Measurements from ENCODE around the gene TMEM232. TPM values are rescaled to one million over a fixed set of nuclear protein-coding genes. Genes with fewer than 3 reads are reported as not detected.
"Not testable (repeated sequence)": the region's sequence is repeated elsewhere in the genome, so short reads cannot be mapped to it uniquely, and the experiment has no call there.

TMEM232 gene
- total RNA-seq, 4 donors from 2014 or later = 3.8 to 13.1 (median 4.1) TPM; not detected in 1

DNA sequence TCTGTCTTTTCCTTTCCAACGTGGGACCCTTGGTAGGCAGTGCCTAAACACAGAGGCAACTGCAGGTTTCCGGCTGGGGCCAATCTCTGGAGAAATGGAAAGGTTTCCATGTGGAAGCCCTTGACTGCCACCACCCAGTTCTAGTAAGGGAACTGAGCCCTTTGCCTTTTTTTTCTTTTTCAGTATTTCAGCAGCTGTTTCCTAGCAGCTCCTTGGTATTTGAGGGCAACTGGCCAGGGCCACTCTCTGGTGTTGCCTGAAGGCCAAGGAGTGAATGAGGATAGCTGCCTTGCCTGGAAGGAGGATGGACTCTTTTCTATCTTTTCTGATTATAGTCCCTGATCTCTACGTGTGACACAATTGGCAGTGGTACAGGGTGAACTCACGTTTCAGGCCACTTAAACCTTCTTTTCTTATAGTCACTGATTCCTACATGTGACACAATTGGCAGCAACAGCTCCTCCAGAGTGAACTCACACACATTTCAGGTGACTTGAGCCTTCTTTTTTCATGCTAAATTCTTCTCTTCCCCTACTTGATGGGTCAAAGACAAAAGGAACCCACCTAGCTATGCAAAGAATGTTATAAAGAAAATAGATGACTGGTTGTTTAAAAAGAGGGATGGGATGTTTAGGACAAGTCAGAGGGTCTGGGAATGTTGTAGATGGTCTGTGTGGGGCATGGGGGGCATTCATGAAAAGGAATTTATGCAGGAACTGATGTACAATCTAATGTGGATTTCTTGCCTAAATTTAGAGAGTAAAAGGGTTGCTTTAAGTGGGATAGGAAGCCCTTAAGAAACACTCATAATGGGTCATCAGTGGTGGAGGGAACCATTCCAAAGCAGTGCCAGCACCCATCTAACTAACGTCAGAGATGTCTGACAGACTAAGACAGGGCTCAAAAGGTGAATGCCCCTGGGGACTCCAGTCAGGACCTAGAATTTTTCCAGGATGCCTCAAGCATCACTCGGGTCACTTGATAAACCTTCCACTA is 190.1 kb downstream of the TMEM232 start:
- TF ChIP-seq POLR2A (IDR thresholded peaks at IDR 0.05) = no peak
- TF ChIP-seq POLR2AphosphoS5 (IDR thresholded peaks at IDR 0.05) = no peak
- TF ChIP-seq, protein P1, sequence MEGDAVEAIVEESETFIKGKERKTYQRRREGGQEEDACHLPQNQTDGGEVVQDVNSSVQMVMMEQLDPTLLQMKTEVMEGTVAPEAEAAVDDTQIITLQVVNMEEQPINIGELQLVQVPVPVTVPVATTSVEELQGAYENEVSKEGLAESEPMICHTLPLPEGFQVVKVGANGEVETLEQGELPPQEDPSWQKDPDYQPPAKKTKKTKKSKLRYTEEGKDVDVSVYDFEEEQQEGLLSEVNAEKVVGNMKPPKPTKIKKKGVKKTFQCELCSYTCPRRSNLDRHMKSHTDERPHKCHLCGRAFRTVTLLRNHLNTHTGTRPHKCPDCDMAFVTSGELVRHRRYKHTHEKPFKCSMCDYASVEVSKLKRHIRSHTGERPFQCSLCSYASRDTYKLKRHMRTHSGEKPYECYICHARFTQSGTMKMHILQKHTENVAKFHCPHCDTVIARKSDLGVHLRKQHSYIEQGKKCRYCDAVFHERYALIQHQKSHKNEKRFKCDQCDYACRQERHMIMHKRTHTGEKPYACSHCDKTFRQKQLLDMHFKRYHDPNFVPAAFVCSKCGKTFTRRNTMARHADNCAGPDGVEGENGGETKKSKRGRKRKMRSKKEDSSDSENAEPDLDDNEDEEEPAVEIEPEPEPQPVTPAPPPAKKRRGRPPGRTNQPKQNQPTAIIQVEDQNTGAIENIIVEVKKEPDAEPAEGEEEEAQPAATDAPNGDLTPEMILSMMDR (IDR thresholded peaks at IDR 0.05) = no peak
- no peak for TF ChIP-seq EP300 (IDR thresholded peaks at IDR 0.05; ENCODE audit: low read depth)
- H3K36me3 ChIP-seq = no peaks in the 10 kb centered on the region
- in situ Hi-C loops (cut with MboI; ENCODE audit: low pct_ligation_motif_present in 1 of 4, low pct_unique_long_range_greater_than_20kb in 1 of 4, low sequenced_read_pairs in 3 of 4) = no loop called here
- no peak overlapping the region for H3K27ac ChIP-seq
- no peaks in the 10 kb centered on the region for H3K9me3 ChIP-seq
- 58 to 59% methylated on average over 4 to 6 of the region's 6 CpGs for WGBS, 2 donors (ENCODE audit: low coverage in 1 of 2)
- H3K4me3 ChIP-seq = no peak overlapping the region
- intact Hi-C loops (cut with DNase I; ENCODE audit: low total_unique reads) = no loop called here
- H3K27me3 ChIP-seq = no peaks in the 10 kb centered on the region
- DNase-seq = no peak
- H3K4me1 ChIP-seq = no peaks in the 10 kb centered on the region

GRCh38 chr5:110535146-110535545 is 191.3 kb downstream of the TMEM232 start:
- intact Hi-C loops (cut with DNase I; ENCODE audit: low total_unique reads); H3K4me1 ChIP-seq; DNase-seq; H3K27ac ChIP-seq; H3K4me3 ChIP-seq; H3K9me3 ChIP-seq; H3K27me3 ChIP-seq; H3K36me3 ChIP-seq; in situ Hi-C loops (cut with MboI; ENCODE audit: low pct_ligation_motif_present in 1 of 4, low pct_unique_long_range_greater_than_20kb in 1 of 4, low sequenced_read_pairs in 3 of 4): not testable (repeated sequence)
- 83 to 89% methylated on average over 6 to 7 of the region's 7 CpGs for WGBS, 2 donors (ENCODE audit: low coverage in 1 of 2)

DNA sequence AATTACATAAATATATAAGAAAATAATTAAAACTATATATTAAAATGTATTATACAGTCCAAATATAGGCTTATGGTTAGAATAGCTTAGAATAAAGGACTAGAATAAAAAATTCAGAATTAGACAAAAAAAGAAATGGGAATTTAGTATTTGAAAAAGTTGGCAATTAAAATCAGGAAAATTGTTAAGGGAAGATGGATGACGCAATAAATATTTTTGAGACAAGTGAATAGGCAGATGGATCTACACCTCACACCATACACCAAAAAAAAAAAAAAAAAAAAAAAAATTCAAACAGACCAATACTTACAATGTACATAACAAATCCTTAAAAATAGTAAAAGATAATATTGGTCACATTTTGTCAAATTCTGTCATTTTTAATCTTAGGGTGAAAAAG is 200.7 kb downstream of the TMEM232 start:
- Histone ChIP-seq H3K4me3 (no peak overlapping the region), H3K36me3 (no peaks in the 10 kb centered on the region), H3K9me3 (no peaks in the 10 kb centered on the region), H3K27me3 (no peaks in the 10 kb centered on the region), H3K27ac (no peak overlapping the region), H3K4me1 (no peaks in the 10 kb centered on the region)
- 97 to 100% methylated on average over 1 of the region's 1 CpG for WGBS, 2 donors (ENCODE audit: low coverage in 1 of 2)
- no peak for DNase-seq
- in situ Hi-C loops (cut with MboI; ENCODE audit: low pct_ligation_motif_present in 1 of 4, low pct_unique_long_range_greater_than_20kb in 1 of 4, low sequenced_read_pairs in 3 of 4) (no loop called here), intact Hi-C loops (cut with DNase I; ENCODE audit: low total_unique reads) (no loop called here)
- TF ChIP-seq POLR2A (IDR thresholded peaks at IDR 0.05) (no peak), POLR2AphosphoS5 (IDR thresholded peaks at IDR 0.05) (no peak), EP300 (IDR thresholded peaks at IDR 0.05; ENCODE audit: low read depth) (no peak)
- TF ChIP-seq, protein P1 (IDR thresholded peaks at IDR 0.05) = no peak

GRCh38 chr5:110517396-110517795 is 209.1 kb downstream of the TMEM232 start:
- Histone ChIP-seq H3K27me3 (no peaks in the 10 kb centered on the region), H3K36me3 (no peaks in the 10 kb centered on the region), H3K4me3 (no peak overlapping the region), H3K4me1 (no peaks in the 10 kb centered on the region), H3K9me3 (no peaks in the 10 kb centered on the region), H3K27ac (no peak overlapping the region)
- TF ChIP-seq POLR2AphosphoS5 (IDR thresholded peaks at IDR 0.05) (no peak), POLR2A (IDR thresholded peaks at IDR 0.05) (no peak), EP300 (IDR thresholded peaks at IDR 0.05; ENCODE audit: low read depth) (no peak)
- TF ChIP-seq, protein P1 (IDR thresholded peaks at IDR 0.05) = no peak
- no peak for DNase-seq
- in situ Hi-C loops (cut with MboI; ENCODE audit: low pct_ligation_motif_present in 1 of 4, low pct_unique_long_range_greater_than_20kb in 1 of 4, low sequenced_read_pairs in 3 of 4) (no loop called here), intact Hi-C loops (cut with DNase I; ENCODE audit: low total_unique reads) (no loop called here)

All from transverse colon (tissue), 4 donors.